NK-92 (cell line): ENCODE measurements around the gene ZFC3H1.

Source experiments
- DNase-seq: peaks from one replicate; lab custom pipeline; 2025; ENCODE audit not compliant: unreplicated experiment; lab: John Stamatoyannopoulos, UW

Gene ZFC3H1

DNA sequence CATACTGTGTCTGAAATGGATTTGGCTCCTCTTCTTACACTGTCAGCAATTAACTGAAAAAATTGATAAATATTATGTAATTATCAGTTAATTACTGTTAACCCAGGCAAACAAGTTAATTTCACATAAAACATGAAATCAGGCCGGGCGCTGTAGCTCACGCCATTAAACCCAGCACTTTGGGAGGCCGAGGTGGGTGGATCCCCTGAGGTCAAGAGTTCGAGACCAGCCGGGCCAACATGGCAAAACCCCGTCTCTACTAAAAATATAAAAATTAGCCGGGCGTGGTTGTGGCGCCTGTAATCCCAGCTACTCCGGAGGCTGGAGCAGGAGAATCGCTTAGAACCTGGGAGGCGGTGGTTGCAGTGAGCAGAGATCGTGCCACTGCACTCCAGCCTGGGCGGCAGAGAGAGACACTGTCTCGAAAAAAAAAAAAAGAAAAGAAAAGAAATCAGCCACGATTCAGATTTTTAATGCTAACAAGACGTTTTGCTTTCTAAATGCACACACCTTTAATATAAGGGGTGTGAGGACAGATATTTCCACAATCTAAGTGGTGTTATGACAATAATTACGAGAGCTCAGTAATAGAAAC is 21.8 kb upstream of the ZFC3H1 start:
- DNase-seq: no peak

DNA sequence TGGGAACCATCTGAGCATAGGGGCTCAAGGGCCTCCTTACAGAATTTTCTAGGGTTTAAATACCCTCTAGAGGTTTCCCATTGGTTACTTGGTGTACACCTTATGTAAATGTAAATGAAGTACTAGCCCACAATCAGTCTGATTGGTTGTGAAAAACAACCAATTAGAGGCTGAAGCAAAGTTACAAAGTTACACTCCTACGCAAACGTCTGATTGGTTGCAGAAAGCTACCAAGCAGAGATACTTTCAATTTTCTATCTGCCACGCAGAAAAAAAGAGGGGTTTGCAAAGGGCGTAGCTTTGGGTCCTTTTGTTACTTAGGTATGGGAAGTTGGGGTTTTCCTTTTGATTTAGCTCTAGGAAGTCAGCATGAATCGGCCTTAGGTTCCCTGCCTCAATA is 20.4 kb upstream of the ZFC3H1 start:
- DNase-seq: no peak

DNA sequence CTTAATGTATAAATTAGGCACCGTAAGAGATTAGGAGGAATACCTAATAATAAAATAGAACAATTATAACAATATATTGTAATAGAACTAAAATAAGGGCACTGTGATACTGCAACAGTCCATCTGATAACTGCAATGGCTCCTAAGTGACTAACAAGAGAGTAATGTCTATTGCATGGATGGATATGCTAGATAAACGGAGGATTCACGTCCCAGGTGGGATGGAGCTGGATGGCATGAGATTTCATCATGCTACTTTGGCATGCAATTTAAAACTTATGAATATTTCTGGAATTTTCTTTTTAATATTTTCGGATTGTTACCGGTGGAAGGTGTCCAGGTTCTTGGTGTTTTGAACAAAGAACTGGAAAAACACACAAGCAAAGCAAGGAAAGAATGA is 20.0 kb upstream of the ZFC3H1 start:
- no peak for DNase-seq

DNA sequence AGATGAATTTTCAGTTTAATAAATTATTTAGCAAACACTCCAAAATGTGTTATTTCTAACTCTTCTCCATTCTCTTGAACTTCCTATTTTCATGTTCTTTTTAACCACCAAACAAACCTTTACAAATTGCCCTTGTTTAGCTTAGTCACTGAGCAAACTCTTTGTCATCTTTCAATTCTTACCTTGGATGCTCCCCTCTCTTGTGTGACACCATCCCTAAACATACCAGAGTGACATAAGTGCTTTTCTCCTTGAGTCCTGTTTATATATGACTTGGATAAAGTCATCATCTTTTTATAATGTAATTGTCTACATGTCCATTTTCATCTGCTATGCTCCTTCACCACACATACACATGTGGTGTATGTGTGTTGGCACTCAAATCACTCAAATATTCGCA is 18.8 kb upstream of the ZFC3H1 start:
- DNase-seq: no peak

DNA sequence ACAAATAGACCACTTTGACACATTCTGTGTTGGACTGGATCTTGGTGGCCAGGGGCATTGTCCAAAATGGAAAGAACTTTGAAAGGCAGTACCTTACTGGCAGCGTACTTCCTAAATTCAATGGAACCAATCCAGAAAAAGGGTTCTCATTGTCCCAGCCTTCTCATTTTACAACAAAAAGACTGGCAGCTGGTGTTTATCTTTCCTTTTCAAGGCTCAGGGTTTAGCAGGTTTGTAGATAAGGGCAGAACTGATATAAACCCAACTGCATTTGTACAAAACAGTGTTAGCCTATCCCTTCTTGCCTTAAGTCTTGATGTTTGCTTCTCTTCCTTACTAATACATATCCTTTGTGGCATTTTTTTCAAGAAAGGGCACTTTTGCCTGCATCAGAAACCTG is 8.2 kb upstream of the ZFC3H1 start:
- DNase-seq: no peak

DNA sequence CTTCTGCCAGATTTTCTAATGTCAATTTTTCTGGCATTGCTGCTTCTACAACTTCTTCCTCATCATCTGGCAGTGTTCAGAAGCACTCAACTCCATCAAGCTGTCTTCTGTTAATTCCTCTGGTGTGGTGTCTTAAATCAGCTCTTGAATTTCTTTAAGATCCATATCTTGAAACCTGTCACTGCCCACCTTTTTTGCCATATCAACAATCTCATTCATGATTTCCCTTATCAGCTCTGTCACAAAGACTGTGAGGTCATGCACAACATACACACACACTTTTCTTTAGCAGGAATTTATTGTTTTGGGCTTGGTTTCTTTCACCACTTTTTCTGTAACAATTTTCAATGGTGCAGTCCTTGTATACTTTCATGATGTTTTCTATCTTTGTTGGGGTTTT is 7.7 kb upstream of the ZFC3H1 start:
- no peak for DNase-seq

DNA sequence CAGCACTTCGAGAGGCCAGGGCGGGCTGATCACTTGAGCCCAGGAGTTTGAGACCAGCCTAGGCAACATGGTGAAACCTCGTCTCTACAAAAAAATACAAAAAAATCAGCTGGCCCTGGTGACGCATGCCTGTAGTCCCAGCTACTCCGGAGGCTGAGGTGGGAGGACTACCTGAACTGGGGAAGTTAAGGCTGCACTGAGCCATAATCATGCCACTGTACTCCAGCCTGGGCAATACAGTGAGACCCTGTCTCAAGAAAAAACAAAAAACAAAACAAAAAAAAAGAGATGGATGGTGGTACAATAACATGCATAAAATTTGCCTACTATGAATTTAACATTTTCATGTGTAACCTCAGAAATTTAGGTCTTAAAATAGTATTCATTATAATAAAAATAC is 2.6 kb upstream of the ZFC3H1 start:
- DNase-seq: no peak

DNA sequence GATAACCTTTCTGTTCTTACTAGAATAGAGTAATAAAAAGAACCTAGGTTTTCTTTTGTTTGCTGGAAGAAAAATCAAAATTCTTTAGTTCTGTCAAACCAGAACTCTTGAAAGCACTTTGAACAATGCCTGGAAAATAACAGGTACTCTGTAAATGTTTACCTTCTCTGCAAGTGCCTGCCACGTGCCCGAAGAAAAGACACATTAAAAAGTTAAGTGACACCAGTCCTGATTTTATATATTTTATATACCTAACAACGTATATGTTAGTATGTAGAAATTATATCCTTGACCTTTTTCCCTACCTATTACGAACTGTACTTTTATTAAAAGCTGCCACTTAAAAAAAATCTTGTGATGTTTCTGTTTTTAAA is 1.4 kb upstream of the ZFC3H1 start:
- no peak for DNase-seq

DNA sequence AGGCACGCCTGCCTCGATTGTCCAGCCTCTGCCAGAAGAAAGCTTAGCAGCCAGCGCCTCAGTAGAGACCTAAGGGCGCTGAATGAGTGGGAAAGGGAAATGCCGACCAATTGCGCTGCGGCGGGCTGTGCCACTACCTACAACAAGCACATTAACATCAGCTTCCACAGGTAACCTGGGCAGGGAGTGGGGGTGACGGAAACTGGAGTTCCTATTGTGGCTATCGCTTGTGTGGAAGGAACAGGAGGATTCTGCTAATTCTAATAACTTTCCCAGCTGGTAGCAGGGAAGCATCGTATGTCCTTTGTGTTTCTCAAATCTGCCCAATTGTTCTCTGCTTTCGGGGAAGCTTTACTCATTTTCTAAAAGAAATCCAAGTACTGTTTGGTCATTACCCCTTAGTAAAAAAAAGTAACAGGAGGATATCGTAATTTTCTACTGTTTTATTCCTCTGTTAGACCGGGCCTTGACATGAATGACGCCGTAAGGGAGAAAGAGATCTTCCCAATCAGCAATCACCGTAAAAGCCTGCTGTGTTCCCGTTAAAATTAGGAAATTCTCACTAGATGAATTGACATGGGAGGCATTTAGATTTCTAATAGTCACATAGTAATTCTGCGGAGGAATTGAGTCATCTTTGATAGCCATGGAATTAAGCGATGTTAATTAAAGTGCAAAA is 902 bp upstream of the ZFC3H1 start:
- DNase-seq: no peak

DNA sequence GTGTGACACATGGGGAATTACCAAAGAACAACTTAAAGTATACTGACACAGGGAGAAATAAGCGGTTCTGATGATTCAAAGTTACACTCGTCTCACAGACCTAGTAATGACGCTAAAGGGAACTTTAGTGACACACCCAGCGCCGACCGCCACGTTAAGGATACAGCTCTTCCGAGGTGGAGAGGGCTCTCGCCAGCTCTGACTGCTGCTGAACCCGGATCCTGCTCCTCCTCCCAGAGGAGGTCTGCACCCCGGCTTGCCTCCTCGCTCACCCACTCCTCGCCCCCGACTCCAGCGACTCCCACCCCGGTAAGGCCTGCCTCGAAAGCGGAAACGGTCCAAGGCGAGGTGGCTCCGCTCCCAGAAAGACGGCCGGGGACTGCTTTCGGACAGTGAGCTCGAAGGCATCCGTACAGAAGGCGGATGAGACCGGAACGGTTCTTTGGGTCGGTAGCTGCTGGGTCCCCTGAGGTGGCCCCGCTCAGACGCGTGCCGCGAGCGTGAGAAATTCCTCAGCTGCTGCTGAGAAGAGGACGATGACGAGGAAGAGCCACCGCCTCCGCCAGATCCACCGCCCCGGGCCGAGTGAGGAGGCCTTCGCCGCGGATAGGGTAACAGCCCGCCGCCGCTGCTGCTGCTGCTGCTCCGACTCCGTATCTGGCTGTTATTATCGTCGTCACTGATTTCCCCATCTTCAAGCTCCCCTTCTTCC is 643 bp downstream of the ZFC3H1 start:
- no peak for DNase-seq

DNA sequence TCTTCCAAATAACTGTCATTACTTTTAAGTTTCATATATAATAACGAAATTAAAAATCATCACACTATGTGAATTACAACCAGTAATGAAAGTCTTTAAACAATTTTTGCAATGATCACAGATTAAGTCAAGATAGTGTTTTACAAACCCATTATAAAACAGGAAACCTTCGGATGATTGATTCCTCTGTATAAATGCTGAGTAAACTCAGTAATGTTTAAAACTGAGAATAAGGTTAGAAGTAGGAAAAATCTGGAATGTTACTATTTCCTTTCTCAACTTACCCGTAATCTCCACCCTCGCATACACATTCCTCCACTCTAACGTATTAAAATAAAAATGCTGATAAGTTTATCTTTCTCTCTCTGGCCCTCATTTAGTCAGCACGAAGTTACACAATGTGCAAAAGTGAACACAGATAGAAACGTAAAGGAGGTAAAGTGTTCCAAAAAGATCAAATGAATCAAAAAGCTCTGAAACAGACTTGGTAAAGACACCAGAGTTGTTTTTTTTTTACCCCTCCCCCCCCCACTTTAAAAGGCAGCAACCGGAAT is 1.6 kb downstream of the ZFC3H1 start:
- DNase-seq: no peak

DNA sequence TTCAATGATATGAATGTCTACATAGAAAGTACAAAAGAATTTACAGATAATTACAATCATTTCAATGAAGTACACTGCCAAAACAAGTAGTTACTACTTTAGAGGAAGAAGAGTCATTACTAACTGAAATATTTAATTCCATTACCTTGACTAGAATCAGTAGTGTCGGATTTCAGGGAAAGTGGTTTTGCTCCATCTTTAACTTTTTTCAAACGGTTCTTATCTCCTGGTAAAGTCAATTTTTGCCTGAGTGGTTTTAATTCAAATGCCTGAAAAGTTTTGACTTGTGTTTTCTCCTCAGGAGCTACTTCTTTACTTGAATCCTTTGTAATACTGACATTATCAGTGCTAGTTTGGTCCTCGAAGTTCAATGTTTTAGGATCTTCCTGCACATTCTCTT is 6.9 kb downstream of the ZFC3H1 start:
- DNase-seq: no peak

DNA sequence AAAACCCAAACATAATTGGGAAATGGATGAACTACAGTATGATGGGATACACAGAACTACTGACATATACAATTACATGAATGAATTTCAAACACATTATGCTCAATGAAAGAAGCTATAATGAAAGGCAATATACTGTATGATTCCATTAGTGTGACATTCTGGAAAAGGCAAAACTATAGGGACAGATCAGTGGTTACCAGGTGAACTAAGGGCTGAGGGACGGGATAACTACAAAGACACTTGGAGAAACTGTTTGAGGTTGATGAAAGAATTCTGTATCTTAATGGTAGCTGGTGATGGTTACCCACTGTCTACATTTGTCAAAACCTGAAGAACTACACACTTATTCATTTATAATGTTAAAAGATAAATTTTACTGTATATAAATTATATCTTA is 7.7 kb downstream of the ZFC3H1 start:
- no peak for DNase-seq

DNA sequence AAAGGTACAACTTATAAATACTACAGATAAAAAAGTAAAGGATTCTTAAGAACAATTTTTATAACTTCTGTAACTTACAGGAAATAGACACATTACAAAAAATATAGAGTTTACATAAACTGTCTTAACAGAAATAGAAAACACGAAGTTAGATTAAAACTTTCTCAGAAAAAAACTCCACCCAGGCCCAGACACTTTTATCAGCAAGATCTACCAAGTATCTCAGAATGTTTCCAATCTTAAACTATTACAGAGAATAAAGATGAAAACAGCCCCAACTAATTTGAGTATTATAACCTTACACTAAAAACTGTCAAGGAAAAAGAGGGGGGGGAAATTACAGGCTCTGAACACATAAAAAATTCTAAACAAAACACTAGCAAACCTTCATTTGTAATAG is 8.2 kb downstream of the ZFC3H1 start:
- no peak for DNase-seq

DNA sequence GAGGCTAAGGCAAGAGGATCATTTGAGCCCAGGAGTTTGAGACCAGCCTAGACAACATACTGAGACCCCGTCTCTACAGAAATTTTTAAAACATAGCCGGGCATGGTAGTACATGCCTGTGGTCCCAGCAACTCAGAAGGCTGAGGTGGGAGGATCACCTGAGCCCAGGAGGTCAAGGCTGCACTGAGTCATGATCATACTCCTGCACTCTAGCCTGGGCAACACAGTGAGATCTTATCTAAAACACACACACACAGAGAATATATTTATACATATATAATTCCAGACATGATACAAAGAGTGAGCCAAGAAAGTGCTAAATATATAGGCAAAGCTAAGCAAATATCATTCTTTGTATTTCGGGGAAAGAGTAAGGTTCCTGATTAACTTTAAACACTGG is 9.4 kb downstream of the ZFC3H1 start:
- DNase-seq: no peak

DNA sequence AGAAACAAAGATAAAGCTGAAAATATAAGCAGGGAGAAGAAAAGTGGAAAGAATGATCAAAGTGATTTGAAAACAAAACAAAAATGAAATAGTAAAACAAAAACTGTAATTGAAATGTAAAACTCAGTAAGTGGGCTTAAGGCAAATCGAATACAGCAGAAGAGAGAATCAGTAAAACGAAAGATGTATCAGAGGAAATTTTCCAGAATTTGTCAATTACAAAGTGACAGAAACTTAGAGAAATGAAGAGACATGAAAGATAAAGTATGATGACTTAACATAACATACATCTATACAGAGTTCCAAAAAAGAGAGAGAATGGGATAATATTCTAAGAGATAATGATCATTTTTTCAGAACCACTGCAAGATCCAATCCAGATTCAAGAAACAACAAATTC is 10.5 kb downstream of the ZFC3H1 start:
- DNase-seq: no peak

DNA sequence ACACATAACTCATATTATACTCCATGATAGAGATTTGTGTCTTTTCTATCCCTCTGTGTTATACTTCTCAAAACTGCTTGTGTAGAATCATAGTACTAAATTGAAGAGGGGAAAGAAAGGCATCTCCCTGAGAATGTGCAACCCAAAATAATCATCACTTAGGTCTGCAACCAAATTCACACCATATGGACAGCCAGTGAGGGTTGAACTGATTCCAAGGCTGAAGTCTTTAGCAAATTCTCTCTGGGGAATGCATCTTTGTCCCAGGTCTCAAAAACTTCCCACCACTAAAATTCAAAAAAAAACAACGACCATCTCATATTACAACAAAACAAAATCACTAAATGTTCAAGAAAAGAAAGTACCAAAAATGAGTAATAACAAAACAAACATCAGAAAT is 11.0 kb downstream of the ZFC3H1 start:
- no peak for DNase-seq

DNA sequence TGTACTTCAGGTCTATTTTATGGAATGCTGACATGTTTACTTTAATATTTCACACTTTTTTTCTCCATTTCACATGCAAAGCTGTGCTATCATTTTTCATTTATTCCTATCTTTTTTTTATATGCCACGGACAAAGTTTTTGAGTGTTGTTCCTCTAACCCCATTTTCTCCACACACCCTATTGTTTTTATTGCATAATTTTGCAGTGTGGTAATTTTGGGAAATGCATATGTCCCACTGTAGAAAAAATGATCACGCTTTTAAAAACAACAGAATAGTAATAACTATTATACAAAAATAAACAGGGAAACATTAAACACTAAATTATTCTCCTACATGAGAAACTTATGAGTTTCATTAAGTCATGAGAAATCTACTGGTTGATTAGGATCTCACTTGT is 14.2 kb downstream of the ZFC3H1 start:
- no peak for DNase-seq

DNA sequence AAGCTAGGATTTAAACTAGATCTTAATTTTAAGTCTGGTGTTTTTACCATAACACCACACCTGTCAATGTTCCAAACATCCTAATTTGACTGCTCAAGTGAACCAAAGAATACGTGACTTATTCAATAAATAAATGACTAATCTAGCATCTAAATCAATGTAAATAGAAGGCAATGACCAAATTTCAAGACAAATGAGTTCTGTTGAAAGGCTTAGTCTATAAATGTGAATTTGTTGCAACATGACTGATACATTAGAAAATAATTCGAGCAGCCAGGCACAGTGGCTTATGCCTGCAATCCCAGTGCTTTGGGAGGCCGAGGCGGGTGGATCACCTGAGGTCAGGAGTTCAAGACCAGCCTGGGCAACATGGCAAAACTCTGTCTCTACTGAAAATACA is 15.1 kb downstream of the ZFC3H1 start:
- DNase-seq: no peak

DNA sequence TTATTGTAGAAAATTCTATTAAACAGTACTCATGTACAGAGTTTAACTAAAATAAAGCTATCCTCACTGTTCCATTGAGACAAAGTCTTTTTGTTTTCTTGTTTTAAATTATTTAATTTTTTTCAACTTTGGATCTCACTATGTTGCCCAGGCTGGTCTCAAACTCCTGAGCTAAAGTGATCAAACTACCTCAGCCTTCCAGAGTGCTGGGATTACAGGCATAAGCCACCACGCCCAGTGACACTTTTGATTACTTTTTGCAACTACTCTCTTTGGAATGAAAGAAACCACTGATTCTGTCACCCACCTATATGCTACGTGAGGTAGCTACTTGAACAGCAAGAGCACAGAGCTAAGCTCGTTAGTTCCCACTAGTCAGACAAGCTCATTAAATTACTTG is 17.1 kb downstream of the ZFC3H1 start:
- no peak for DNase-seq

DNA sequence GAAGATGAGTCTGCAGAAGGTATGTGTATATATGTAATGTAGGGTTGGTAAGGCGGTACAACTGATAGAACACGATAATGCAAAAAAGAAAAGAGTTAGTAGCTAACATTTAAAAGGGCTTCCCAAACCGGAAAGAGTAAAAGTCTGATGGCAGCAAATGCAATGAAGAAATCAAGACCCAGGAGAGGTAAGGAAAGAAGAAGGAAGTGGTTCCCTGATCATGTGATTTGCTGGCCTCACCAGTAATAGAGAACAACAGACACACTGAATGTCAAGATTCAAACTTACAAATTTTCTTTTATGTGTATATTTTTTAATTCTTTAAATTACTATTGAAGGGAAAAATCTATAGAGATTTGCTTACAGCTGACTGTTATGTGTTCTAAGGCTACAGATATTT is 18.4 kb downstream of the ZFC3H1 start:
- DNase-seq: no peak

DNA sequence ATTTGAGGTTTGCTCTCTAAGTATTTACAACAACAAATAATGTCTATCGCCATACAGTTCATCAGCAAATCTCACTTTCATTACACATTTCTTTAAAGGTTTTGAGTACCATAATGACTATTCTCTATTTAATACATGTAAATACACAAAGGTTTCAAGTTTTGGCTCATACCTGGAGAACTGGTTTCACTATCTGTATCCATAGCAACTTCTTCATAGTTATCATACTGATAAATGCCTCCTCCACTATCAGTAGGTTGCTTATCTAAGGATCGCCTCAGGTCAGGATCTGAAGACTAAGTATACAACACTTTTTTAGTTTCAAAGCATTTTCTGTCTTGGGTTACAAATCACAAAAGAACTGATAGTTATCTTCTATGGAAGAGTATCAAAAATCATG is 21.4 kb downstream of the ZFC3H1 start:
- no peak for DNase-seq
